Stimulated activated naive CD8-positive, alpha-beta T cell treated with anti-CD3 and anti-CD28 coated beads, Interleukin-15, Interleukin-2, amounts not matched to agents 100 U/mL and 50 U/mL, for 24 hours (primary cell): ENCODE measurements around the gene DNAJC27.

Experiments used
- ATAC-seq: fragments of 150-1000 bp; cut with Tn5 transposase; one replicate; pipeline ENCODE4 v1.10.0; 2021
- DNase-seq: peaks from one replicate; pipeline ENCODE4 v3.0.0; 2021

DNAJC27 gene

GRCh38 chr2:24970483-24971285 lies 1.1 kb downstream of the DNAJC27 start:
- ATAC-seq (no peak), DNase-seq (no peak)

GRCh38 chr2:24969784-24970183 lies 2.0 kb downstream of the DNAJC27 start:
- DNase-seq: no peak
- ATAC-seq: no peak

GRCh38 chr2:24961903-24962302 lies 9.9 kb downstream of the DNAJC27 start:
- DNase-seq (no peak), ATAC-seq (no peak)

GRCh38 chr2:24959761-24960160 lies 12.0 kb downstream of the DNAJC27 start:
- ATAC-seq (no peak), DNase-seq (no peak)

GRCh38 chr2:24958411-24958935 lies 13.3 kb downstream of the DNAJC27 start:
- DNase-seq (no peak), ATAC-seq (no peak)

GRCh38 chr2:24957976-24958375 lies 13.8 kb downstream of the DNAJC27 start:
- DNase-seq (no peak), ATAC-seq (no peak)

GRCh38 chr2:24957221-24957620 lies 14.5 kb downstream of the DNAJC27 start:
- no peak for ATAC-seq

GRCh38 chr2:24955921-24956320 lies 15.8 kb downstream of the DNAJC27 start:
- ATAC-seq (no peak), DNase-seq (no peak)

More at GRCh38 chr2:24957221-24957620, 14.5 kb downstream of the DNAJC27 start:
- no peak for DNase-seq

- no peak for DNase-seq
- ATAC-seq: no peak
Observed at GRCh38 chr2:24955232-24955631, 16.5 kb downstream of the DNAJC27 start.

GRCh38 chr2:24950102-24950501 lies 21.7 kb downstream of the DNAJC27 start:
- ATAC-seq (no peak), DNase-seq (no peak)

- DNase-seq (no peak), ATAC-seq (no peak)
Observed at GRCh38 chr2:24948506-24948905, 23.2 kb downstream of the DNAJC27 start.

- ATAC-seq (no peak), DNase-seq (no peak)
Observed at GRCh38 chr2:24947561-24948157, 24.1 kb downstream of the DNAJC27 start.

- DNase-seq: no peak
- no peak for ATAC-seq
Observed at GRCh38 chr2:24945907-24946306, 25.8 kb downstream of the DNAJC27 start.

GRCh38 chr2:24943427-24944053 lies 28.2 kb downstream of the DNAJC27 start:
- no peak for ATAC-seq
- no peak for DNase-seq

- ATAC-seq (no peak), DNase-seq (no peak)
Observed at GRCh38 chr2:24939353-24939752, 32.4 kb downstream of the DNAJC27 start.

- no peak for ATAC-seq
Observed at GRCh38 chr2:24937236-24937635, 34.5 kb downstream of the DNAJC27 start.

GRCh38 chr2:24935145-24935544 lies 36.6 kb downstream of the DNAJC27 start:
- no peak for DNase-seq
- ATAC-seq: no peak

More at GRCh38 chr2:24937236-24937635, 34.5 kb downstream of the DNAJC27 start:
- no peak for DNase-seq

- ATAC-seq (no peak), DNase-seq (no peak)
Observed at GRCh38 chr2:24932715-24933114, 39.0 kb downstream of the DNAJC27 start.

- ATAC-seq (peak; percentile 77), DNase-seq (peak; percentile 37)
Observed at GRCh38 chr2:24930768-24931167, 41.0 kb downstream of the DNAJC27 start.

- no peak for DNase-seq
- ATAC-seq: no peak
Observed at GRCh38 chr2:24929230-24929629, 42.5 kb downstream of the DNAJC27 start.

GRCh38 chr2:24928036-24928435 lies 43.7 kb downstream of the DNAJC27 start:
- no peak for DNase-seq
- ATAC-seq: no peak

GRCh38 chr2:24926602-24927252 lies 45.0 kb downstream of the DNAJC27 start:
- peak; percentile 64 for DNase-seq
- peak; percentile 60 for ATAC-seq

GRCh38 chr2:24926220-24926601 lies 45.5 kb downstream of the DNAJC27 start:
- DNase-seq (no peak), ATAC-seq (no peak)
